Measurements from ENCODE around the gene GRIK4.

- TF ChIP-seq CTCF (IDR thresholded peaks at IDR 0.05; ENCODE audit: extremely low read depth in 1 of 2, insufficient read depth in 1 of 2, low read depth in 1 of 2, low read length in 2 of 2), result no peak
- TF ChIP-seq POLR2A (IDR thresholded peaks at IDR 0.05; ENCODE audit: low read depth, low read length), result no peak
Observed at GRCh38 chr11:120576606-120577005, 65.1 kb downstream of the GRIK4 start.
